ENCODE results near the gene TNS1. TPM values are rescaled to one million over a fixed set of nuclear protein-coding genes. Genes with fewer than 3 reads are reported as not detected.
"Not testable (repeated sequence)": the region's sequence is repeated elsewhere in the genome, so short reads cannot be mapped to it uniquely, and the experiment has no call there.

TNS1 gene
- polyA plus RNA-seq, 3 donors, result 0.26 to 1.6 (median 1.5) TPM

DNA sequence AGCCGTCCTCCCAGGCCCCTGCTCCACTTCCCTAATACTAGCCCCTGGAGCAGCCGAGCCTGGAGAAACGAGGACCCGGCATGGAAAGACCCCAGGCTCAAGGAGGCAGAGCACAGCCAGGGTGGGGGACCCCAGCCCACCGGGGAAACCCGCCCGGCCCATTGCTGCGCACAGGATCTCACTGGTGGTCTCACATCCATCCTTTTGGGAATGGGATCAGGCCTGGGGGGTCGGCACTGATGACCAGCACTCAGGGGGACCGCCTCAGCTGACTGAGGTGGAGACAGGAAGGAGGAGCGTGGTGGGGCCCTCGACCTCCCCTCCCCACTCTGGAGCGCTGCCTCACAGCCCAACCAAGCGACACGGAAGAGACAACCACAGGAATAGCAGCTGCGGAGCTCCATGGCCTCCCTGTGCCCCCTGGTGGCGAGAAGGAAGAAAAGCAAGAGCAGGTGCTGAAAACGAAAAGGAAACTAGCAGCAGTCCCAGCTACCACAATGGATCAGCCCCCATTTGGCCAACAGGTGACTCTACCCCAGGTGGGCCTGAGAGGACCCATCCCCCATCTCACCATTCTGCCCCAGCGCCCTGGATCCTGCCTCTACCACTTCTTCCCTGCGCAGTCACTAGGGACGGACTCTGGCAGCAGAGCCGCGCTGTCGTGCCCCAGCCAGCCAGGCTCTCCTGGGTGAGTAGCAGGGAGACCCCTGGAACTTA lies 31.9 kb upstream of the TNS1 start:
- peak overlapping the region; percentile 79 to 89 for H3K27ac ChIP-seq (ENCODE audit: low read depth in 1 of 2, low read length in 2 of 2)
- H3K36me3 ChIP-seq (replicated peaks in 1 of 2; ENCODE audit: control insufficient read depth in 1 of 2, insufficient read depth in 2 of 2, low read length in 2 of 2); H3K9me3 Mint-ChIP-seq; H4K20me1 ChIP-seq (ENCODE audit: insufficient read depth, low read length); H3K27me3 Mint-ChIP-seq (ENCODE audit: low read depth in 3 of 3); H3K27me3 ChIP-seq (ENCODE audit: control insufficient read depth in 2 of 2, insufficient read depth in 2 of 2, low read length in 2 of 2); H3K36me3 Mint-ChIP-seq; H3K9me3 ChIP-seq (replicated peaks in 1 of 2; ENCODE audit: control insufficient read depth in 1 of 2, insufficient read depth in 1 of 2, low read length in 2 of 2): not testable (repeated sequence)
- H3K4me3 ChIP-seq (replicated peaks in 1 of 3; ENCODE audit: low read depth in 2 of 3, low read length in 3 of 3), result peak overlapping the region; percentile 42 to 75 (median 62)
- Mint-ChIP-seq H3K4me3 (peak overlapping the region; percentile 84 to 90), H3K4me1 (peaks cover 55% of the 10 kb centered on the region), H3K27ac (peak overlapping the region; percentile 68 to 96 (median 89))
- 7% methylated on average over 8 of the region's 24 CpGs for WGBS (ENCODE audit: insufficient coverage)
- H3K79me2 ChIP-seq (ENCODE audit: insufficient read depth, low read length), result peaks cover 30% of the 10 kb centered on the region
- peak overlapping the region; percentile 81 for H3K9ac ChIP-seq (ENCODE audit: insufficient read depth, low read length, poor library complexity, severe bottlenecking)
- peak overlapping the region; percentile 86 for H3K4me2 ChIP-seq (replicated peaks; ENCODE audit: extremely low read depth, low read length, poor library complexity, severe bottlenecking)
- TF ChIP-seq, protein P1, sequence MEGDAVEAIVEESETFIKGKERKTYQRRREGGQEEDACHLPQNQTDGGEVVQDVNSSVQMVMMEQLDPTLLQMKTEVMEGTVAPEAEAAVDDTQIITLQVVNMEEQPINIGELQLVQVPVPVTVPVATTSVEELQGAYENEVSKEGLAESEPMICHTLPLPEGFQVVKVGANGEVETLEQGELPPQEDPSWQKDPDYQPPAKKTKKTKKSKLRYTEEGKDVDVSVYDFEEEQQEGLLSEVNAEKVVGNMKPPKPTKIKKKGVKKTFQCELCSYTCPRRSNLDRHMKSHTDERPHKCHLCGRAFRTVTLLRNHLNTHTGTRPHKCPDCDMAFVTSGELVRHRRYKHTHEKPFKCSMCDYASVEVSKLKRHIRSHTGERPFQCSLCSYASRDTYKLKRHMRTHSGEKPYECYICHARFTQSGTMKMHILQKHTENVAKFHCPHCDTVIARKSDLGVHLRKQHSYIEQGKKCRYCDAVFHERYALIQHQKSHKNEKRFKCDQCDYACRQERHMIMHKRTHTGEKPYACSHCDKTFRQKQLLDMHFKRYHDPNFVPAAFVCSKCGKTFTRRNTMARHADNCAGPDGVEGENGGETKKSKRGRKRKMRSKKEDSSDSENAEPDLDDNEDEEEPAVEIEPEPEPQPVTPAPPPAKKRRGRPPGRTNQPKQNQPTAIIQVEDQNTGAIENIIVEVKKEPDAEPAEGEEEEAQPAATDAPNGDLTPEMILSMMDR (IDR thresholded peaks at IDR 0.05), result peak; percentile 74
- DNase-seq, result peak; percentile 67 to 76 (median 73)
- H2AFZ ChIP-seq (ENCODE audit: insufficient read depth, low read depth, low read length, poor library complexity, severe bottlenecking), result peak overlapping the region; percentile 83
- peaks cover 46 to 58% of the 10 kb centered on the region in 2 donors for H3K4me1 ChIP-seq (ENCODE audit: control insufficient read depth in 1 of 2, insufficient read depth in 2 of 2, low read length in 2 of 2)
- intact Hi-C loops (cut with micrococcal nuclease), result loop anchor here (5.0 kb wide), 2 partner anchors 33 to 38 kb away; partner anchors contain the start of gene RUFY4 (in 1 of the 2)

DNA sequence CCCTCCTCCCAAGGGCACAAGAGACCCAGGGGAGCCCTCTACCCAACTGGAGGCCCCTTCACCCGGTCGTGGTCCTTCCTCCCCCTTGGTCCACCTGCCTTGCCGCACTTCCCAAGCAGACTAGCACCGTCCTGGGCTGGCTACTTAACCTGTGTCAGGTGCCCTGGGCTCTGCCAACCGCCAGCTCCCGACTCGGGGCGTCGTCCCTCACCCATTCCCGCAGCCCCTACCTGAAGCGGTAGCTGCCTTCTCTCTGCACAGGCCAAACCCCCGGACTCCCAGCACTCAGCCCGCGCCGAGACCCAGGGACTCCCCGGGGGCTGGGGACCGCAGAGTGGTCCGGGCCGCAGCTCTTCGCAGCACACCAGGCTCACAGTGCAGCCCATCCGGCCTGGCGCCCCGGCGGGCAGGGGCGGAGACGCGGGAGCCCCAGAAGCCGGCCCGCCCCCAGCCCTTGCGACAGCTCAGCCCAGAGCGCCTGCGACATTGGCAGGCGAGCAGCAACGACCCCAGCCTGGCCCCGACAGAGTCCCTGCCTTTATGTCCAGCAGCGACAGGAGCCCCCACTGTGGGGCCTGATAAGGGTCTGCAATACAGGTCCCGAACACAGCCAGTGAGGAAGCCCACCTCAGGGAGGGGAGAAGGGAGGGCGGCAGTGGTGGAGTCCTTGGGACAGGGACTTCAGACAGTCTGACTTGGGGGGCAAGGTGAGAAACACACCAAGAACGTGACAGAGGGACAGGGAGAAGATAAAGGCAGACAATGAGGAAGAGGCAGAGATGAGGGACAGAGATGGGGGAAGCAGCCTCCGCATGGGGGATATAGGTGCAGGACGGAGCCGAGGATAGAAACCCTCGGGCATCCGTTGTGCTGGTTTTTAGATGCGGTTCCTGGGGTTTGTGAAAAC lies 31.0 kb upstream of the TNS1 start:
- H3K4me1 ChIP-seq (ENCODE audit: control insufficient read depth in 1 of 2, insufficient read depth in 2 of 2, low read length in 2 of 2), result peaks cover 46 to 56% of the 10 kb centered on the region in 2 donors
- no peaks in the 10 kb centered on the region for H3K9me3 ChIP-seq (replicated peaks in 1 of 2; ENCODE audit: control insufficient read depth in 1 of 2, insufficient read depth in 1 of 2, low read length in 2 of 2)
- no peaks in the 10 kb centered on the region for H3K36me3 ChIP-seq (replicated peaks in 1 of 2; ENCODE audit: control insufficient read depth in 1 of 2, insufficient read depth in 2 of 2, low read length in 2 of 2)
- peak overlapping the region; percentile 42 to 75 (median 62) for H3K4me3 ChIP-seq (replicated peaks in 1 of 3; ENCODE audit: low read depth in 2 of 3, low read length in 3 of 3)
- peaks cover 0 to 6% (median 0%) of the 10 kb centered on the region in 3 donors for H3K27me3 Mint-ChIP-seq (ENCODE audit: low read depth in 3 of 3)
- peak; percentile 19 to 32 (median 31) for DNase-seq
- H4K20me1 ChIP-seq (ENCODE audit: insufficient read depth, low read length), result no peaks in the 10 kb centered on the region
- TF ChIP-seq, protein P1 (IDR thresholded peaks at IDR 0.05), result no peak
- peaks cover 0 to 2% of the 10 kb centered on the region in 2 donors for H3K36me3 Mint-ChIP-seq
- H3K79me2 ChIP-seq (ENCODE audit: insufficient read depth, low read length), result peaks cover 32% of the 10 kb centered on the region
- peak overlapping the region; percentile 81 for H3K9ac ChIP-seq (ENCODE audit: insufficient read depth, low read length, poor library complexity, severe bottlenecking)
- WGBS (ENCODE audit: insufficient coverage), result 32% methylated on average over 45 of the region's 45 CpGs
- intact Hi-C loops (cut with micrococcal nuclease), result loop anchor here (5.0 kb wide), 2 partner anchors 33 to 38 kb away; partner anchors contain the start of gene RUFY4 (in 1 of the 2)
- H3K27ac Mint-ChIP-seq, result peak overlapping the region; percentile 68 to 96 (median 87)
- peak overlapping the region; percentile 79 to 89 for H3K27ac ChIP-seq (ENCODE audit: low read depth in 1 of 2, low read length in 2 of 2)
- peak overlapping the region; percentile 83 for H2AFZ ChIP-seq (ENCODE audit: insufficient read depth, low read depth, low read length, poor library complexity, severe bottlenecking)
- peaks cover 49% of the 10 kb centered on the region for H3K4me1 Mint-ChIP-seq
- no peaks in the 10 kb centered on the region for H3K27me3 ChIP-seq (ENCODE audit: control insufficient read depth in 2 of 2, insufficient read depth in 2 of 2, low read length in 2 of 2)
- H3K4me3 Mint-ChIP-seq, result peak overlapping the region; percentile 84 to 90
- H3K9me3 Mint-ChIP-seq, result no peaks in the 10 kb centered on the region
- peak overlapping the region; percentile 86 for H3K4me2 ChIP-seq (replicated peaks; ENCODE audit: extremely low read depth, low read length, poor library complexity, severe bottlenecking)

Data from CD14-positive monocyte (primary cell).